ENCODE measurements around the gene FAM221B. TPM values are rescaled to one million over a fixed set of nuclear protein-coding genes. Genes with fewer than 3 reads are reported as not detected.

Gene FAM221B, protein sequence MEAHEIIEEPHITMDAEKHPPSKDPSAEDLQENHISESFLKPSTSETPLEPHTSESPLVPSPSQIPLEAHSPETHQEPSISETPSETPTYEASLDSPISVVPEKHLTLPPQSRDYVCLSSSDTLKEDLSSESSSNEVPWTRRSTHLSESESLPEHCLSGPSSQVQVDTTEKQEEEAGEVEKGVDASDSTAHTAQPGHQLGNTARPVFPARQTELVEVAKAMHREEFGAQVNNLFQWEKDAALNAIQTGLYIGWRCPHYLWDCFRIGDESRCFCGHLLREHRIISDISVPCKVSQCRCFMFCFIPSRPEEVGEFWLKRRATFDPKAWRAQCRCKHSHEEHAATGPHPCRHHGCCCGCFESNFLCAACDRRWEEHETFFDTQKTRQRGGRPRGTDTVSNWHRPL
- total RNA-seq = not detected in 2 replicates

DNA sequence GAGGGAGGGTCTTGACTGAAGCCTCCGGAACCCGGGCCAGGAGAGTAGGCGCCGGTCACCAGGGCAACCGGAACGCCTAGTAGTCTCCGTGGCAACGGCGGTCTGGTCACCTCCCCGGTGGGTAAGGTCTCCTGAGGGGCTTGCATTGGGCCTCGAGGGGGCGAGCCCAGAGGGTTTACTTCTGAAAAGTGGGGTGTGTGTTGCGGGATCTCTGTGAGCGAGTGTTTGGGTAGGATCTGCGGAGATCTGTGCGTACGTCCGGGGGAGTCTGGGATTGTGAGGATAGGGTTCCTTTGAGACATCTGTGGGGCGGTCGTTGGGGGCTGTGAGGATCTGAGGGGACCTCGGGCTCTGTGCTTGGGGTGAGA is at the start of gene FAM221B:
Gene FAM221B (minus strand): TSS at position 17 of the 368 bp plus-strand sequence. CDS start 2,571 bp downstream, outside the sequence.

DNA sequence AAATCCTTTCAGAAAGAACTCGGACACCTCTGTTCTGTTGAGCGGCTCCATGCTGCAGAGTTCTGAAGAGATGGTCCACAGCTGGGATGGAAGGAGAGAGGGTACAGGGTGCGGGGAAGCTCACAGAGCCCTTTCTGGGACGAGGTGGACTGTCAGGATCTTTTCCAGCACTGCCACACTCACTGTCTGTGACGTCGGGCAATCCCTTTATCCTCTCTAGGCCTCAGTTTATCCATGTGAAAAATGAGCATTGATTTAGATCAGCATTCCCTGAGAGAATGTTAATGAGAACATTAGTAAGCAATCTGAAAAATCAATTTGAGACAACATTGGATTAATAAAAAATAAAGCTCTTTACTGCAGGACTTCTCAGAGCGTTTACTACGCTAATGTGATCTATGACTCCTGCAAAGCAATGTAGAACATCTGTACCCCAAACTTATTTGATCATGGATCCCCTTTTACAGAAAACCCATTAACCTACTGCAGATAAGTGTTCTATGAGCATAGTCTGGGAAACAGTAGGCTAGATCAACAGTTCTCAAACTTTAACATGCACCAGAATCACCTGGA is 41.9 kb upstream of the FAM221B start, which contains the start of gene OR13J1:
Gene OR13J1 (minus strand): TSS at position 51 of the 573 bp plus-strand sequence. CDS start 0 bp downstream, at position 51.

DNA sequence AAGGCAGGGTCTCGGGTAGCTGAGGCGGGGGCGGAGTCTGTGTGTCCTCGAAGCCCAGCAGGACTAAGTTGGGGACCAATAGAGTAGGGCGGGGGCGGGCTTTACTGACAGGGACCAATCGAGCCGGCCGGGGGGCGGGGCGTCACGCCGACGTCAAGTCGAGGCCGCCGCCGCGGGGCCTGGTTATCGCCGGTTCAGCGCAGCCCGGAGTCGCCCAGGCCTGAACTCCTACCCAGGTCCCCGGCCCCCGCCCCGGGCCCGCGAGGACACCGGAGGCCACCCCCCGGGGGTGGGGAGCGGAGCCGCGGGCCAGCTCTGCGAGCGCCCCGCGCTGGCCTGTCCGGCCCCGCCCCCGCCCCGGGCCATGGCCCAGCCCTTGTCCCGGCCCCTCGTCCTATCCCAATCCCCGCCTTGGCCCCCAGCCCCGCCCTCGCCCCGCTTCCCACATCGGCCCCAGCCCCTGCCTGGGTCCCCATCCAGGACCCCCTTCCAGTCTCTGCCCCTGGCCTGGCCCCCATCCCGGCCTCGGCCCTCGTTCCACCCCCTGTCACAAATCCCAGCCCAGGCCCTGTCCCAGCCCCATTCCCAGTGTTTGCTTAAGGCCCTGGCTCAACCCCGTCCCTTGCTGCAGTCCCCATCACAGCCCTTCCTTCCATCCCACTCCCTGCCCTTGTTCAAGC is 692 bp upstream of the FAM221B start, which contains the start of gene TMEM8B:
Gene TMEM8B (plus strand): TSS at position 145 of the 680 bp plus-strand sequence. CDS start 220 bp downstream, at position 365.

DNA sequence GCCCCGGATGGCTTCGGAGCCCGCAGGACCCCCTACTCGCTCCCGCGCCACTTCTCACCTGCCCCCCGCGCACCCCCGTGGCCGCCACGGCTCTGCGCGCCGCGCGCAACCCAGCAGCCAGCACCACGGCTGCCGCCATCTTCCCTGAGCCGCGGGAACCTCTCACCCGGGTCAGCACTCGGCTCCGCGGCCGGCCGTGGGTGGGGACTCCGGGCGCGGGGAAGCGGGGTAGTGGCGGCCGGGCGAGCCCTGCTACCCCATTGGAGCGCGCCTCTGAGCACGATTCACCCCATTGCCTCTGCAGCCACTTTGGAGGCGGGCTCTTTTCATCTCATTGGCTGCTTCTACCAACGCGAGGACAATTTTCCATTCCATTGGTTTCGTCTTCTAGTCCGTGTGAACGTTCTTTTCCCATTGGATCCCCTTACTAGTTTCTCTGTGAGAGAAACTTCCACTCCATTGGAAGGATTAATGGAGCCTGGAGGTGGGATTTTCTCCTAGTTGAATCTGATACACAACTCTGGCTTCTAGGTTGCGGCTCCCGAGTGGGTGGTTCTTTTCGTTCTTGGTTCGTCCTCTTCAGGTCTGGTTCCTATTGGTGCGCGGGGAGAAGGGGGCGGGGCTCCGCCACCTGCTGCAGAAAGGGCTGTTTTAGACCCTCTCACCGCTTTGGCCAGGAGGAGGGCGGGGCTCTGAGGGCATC is 13.5 kb downstream of the FAM221B start, which contains the start of gene HINT2:
Gene HINT2 (minus strand): TSS at position 202 of the 703 bp plus-strand sequence. CDS start 63 bp downstream, at position 139.

DNA sequence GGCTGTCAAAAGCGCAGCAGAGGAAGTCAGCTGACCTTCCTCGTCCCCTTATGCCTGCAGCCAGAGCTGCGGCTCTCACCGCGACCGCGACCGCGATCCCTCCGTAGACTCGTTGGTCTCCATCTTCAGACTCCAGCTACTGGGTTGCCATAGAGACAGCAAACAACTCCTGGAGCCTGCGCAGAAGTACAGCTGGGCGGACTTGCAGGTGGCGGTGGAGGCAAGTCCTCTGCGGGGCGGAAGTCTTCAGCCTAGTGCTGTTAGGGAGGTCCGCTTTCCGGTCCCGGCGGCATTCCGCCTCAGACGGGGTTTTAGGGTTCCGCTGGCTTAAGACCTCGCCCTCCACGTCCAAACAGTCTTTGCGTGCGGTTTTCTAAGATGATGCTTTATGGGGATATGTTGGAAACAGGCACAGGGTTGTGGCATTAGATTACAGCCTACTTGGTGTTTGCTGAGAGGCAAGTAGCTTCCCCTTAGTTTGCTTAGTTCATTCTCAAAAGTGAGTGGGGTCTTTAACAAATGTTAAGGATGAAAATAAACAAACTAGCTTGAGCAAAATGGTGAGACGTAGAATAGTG is 16.4 kb downstream of the FAM221B start, which contains the start of gene SPAG8:
Gene SPAG8 (minus strand): TSS at position 238 of the 578 bp plus-strand sequence. CDS start 115 bp downstream, at position 123.

DNA sequence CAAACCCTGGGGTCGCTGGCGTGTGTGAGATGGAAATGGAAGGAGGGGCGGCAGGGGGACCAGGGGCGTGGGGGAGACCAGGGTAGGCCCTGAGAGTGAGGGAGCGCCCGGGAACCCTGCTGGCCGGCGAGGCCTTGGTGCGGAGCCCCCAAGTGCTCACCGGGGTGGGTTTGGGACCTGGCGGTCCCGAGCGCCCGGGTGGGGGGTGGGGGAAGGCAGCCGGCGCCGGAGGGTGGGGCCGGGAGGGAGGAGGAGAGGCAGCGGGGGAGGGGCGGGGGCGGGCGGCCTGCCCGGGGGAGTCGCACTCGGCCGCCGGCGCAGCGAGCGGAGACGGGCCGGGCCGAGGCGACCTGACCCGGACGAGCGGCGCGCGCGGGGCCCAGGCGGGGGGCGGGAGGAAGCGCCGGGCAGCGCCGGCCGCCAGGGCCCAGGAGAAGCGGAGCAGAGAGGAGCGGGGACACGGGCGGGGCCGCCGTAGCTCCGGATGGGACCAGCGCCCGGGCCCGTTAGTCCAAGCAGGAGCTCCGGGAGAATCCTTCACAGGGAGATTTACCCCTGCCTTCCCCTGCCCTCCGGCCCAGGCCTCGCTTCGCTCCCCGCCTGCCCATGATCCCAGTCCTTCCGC is 37.1 kb downstream of the FAM221B start, which contains the start of gene NPR2:
Gene NPR2 (plus strand): TSS at position 295 of the 625 bp plus-strand sequence. CDS start 818 bp downstream, outside the sequence.

Other genes starting within 250 kb of the FAM221B start
- 9.6 and 16.8 TPM in 2 replicates for gene TESK1, start 223.5 kb downstream of the FAM221B start, total RNA-seq
- 0.50 and 1.0 TPM in 2 replicates for gene CD72, start 210.3 kb downstream of the FAM221B start, total RNA-seq
- not detected in 2 replicates for gene SIT1, start 177.8 kb downstream of the FAM221B start, total RNA-seq
- 18,537 and 104,493 TPM in 2 replicates for gene RMRP, start 170.7 kb downstream of the FAM221B start, total RNA-seq
- 6.7 and 14.4 TPM in 2 replicates for gene CCDC107, start 170.4 kb downstream of the FAM221B start, total RNA-seq
- 0.07 and 0.34 TPM in 2 replicates for gene ARHGEF39, start 163.5 kb downstream of the FAM221B start, total RNA-seq
- 0.68 and 7.5 TPM in 2 replicates for gene CA9, start 154.8 kb downstream of the FAM221B start, total RNA-seq
- 35.1 and 43.1 TPM in 2 replicates for gene TPM2, start 138.8 kb downstream of the FAM221B start, total RNA-seq
- gene TLN1, start 96.5 kb downstream of the FAM221B start, total RNA-seq = 83.7 and 230 TPM in 2 replicates
- 39.5 and 50.9 TPM in 2 replicates for gene CREB3, start 96.1 kb downstream of the FAM221B start, total RNA-seq
- gene GBA2, start 79.5 kb downstream of the FAM221B start, total RNA-seq = 36.6 and 41.6 TPM in 2 replicates
- 17.1 and 25.6 TPM in 2 replicates for gene RGP1, start 79.4 kb downstream of the FAM221B start, total RNA-seq
- not detected in 2 replicates for gene MSMP, start 74.5 kb downstream of the FAM221B start, total RNA-seq
- gene NPR2, start 37.1 kb downstream of the FAM221B start, total RNA-seq = 4.1 and 15.9 TPM in 2 replicates
- gene SPAG8, start 16.5 kb downstream of the FAM221B start, total RNA-seq = 0.14 TPM in 1 of 2 replicates, not detected in the other
- 13.0 and 21.2 TPM in 2 replicates for gene HINT2, start 13.7 kb downstream of the FAM221B start, total RNA-seq
- 0.68 and 5.8 TPM in 2 replicates for gene TMEM8B, start 496 bp upstream of the FAM221B start, total RNA-seq
- not detected in 2 replicates for gene OR13J1, start 41.7 kb upstream of the FAM221B start, total RNA-seq
- gene HRCT1, start 77.5 kb upstream of the FAM221B start, total RNA-seq = 0.28 and 0.34 TPM in 2 replicates
- gene SPAAR, start 80.8 kb upstream of the FAM221B start, total RNA-seq = 0.07 TPM in 1 of 2 replicates, not detected in the other
- gene OR2S2, start 129.4 kb upstream of the FAM221B start, total RNA-seq = not detected in 2 replicates
- 1.4 and 2.0 TPM in 2 replicates for gene RECK, start 208.2 kb upstream of the FAM221B start, total RNA-seq

Measured in nasal cavity respiratory epithelium epithelial cell of viscerocranial mucosa (primary cell).